Measurements from ENCODE around the gene OR2T4. TPM values are rescaled to one million over a fixed set of nuclear protein-coding genes. Genes with fewer than 3 reads are reported as not detected.

The OR2T4 gene
- total and polyA plus RNA-seq, 2 experiments from 2014 or later = not detected

DNA sequence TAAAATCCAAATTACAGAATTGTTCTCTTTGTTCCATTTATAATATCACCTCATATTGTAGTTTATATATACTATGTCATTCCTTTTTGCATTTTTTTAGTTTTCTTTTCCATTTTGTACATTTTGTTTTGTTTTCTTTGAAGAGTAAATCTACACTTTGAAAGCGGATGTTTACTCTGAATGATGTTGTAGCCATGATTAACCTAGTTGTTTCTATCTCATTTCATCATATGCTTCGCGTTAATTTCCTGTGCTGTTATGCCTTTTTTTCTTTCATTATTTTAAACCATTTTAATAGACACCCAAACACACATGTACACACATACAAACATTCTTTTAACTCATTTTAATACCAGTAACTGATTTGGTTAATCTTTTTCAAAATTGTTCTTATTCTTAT lies 19.4 kb downstream of the OR2T4 start:
- no peak for DNase-seq (ENCODE audit: low read depth in 1 of 2, low spot score in 1 of 2)
- H3K9me3 ChIP-seq (ENCODE audit: low read depth) = no peaks in the 10 kb centered on the region
- no peak overlapping the region for H3K27ac ChIP-seq
- TF ChIP-seq, protein P1, sequence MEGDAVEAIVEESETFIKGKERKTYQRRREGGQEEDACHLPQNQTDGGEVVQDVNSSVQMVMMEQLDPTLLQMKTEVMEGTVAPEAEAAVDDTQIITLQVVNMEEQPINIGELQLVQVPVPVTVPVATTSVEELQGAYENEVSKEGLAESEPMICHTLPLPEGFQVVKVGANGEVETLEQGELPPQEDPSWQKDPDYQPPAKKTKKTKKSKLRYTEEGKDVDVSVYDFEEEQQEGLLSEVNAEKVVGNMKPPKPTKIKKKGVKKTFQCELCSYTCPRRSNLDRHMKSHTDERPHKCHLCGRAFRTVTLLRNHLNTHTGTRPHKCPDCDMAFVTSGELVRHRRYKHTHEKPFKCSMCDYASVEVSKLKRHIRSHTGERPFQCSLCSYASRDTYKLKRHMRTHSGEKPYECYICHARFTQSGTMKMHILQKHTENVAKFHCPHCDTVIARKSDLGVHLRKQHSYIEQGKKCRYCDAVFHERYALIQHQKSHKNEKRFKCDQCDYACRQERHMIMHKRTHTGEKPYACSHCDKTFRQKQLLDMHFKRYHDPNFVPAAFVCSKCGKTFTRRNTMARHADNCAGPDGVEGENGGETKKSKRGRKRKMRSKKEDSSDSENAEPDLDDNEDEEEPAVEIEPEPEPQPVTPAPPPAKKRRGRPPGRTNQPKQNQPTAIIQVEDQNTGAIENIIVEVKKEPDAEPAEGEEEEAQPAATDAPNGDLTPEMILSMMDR (IDR thresholded peaks at IDR 0.05; ENCODE audit: low read depth, low read length) = no peak
- H3K27me3 ChIP-seq = no peaks in the 10 kb centered on the region
- no peak overlapping the region for H3K4me3 ChIP-seq
- no peaks in the 10 kb centered on the region for H3K4me1 ChIP-seq (ENCODE audit: low read depth)
- H3K36me3 ChIP-seq = no peaks in the 10 kb centered on the region

DNA sequence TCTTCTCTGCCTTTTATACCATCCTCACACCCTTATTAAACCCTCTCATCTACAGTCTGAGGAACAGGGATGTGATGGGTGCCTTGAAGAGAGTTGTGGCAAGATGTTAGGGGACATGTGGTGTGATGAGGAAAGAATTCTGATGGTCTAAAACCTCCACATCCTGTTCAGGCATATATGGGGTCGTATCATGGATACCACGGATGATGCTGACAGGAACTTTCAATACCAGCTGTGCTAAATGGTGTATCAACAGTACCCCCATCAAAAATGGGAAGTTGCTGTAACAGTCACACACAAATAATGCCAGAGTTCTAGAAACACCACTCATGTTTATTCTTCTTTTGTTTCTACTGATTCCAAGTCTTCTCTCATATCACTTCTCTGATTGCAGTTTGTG lies 27.0 kb downstream of the OR2T4 start:
- Histone ChIP-seq H3K9me3 (ENCODE audit: low read depth) (no peaks in the 10 kb centered on the region), H3K4me1 (ENCODE audit: low read depth) (no peaks in the 10 kb centered on the region), H3K27ac (no peak overlapping the region), H3K36me3 (no peaks in the 10 kb centered on the region), H3K27me3 (no peaks in the 10 kb centered on the region), H3K4me3 (no peak overlapping the region)
- TF ChIP-seq, protein P1 (IDR thresholded peaks at IDR 0.05; ENCODE audit: low read depth, low read length) = no peak
- no peak for DNase-seq (ENCODE audit: low read depth in 1 of 2, low spot score in 1 of 2)

GRCh38 chr1:248393050-248393449 lies 31.6 kb downstream of the OR2T4 start:
- Histone ChIP-seq H3K27ac (no peak overlapping the region), H3K4me3 (no peak overlapping the region), H3K4me1 (ENCODE audit: low read depth) (no peaks in the 10 kb centered on the region), H3K36me3 (no peaks in the 10 kb centered on the region), H3K9me3 (ENCODE audit: low read depth) (no peaks in the 10 kb centered on the region), H3K27me3 (no peaks in the 10 kb centered on the region)
- TF ChIP-seq, protein P1 (IDR thresholded peaks at IDR 0.05; ENCODE audit: low read depth, low read length) = no peak
- no peak for DNase-seq (ENCODE audit: low read depth in 1 of 2, low spot score in 1 of 2)

DNA sequence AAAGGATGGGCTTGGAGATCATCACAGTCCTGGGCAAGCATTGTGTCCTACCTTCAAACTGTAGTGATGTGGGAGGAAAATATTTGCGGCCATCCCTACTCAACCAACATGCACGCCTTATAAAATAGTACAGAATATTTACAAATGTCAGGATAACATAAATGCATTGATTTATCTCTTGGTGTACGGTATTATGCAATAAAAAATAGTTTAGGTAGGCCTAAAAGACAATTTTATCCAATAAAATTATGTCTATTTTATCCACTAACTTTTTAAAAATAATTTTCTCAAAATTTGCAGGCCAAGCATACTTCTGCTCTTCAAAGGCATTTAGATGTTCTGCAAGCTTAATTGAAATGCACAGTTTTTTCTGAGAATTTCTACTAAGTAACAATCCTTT lies 41.3 kb downstream of the OR2T4 start, which contains the start of gene OR2T1:
TSS of gene OR2T1 (plus strand) at position 301 of the 400 bp plus-strand sequence. CDS start 3,100 bp downstream, outside the sequence.
- TF ChIP-seq, protein P1 (IDR thresholded peaks at IDR 0.05; ENCODE audit: low read depth, low read length) = no peak

DNA sequence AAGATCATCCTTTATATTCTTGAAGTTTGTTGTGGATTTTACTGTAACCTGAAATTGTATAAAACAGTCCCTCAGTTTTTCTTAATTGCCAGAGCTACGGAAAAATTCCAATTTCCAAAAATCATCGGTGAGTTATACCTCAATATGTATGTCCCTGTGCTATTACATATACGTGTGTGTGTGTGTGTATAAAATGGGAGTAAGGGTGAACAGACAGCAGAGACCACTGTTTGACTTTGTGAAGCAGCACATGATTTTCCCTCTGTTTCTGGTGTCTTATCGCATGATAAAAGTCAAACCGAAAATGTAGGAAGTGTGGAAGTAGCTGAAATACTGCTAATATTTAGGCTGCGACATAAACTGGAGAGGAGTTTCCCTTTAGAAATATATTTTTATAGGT lies 42.6 kb downstream of the OR2T4 start:
- no peak overlapping the region for H3K4me3 ChIP-seq
- H3K4me1 ChIP-seq (ENCODE audit: low read depth) = no peaks in the 10 kb centered on the region
- no peak overlapping the region for H3K27ac ChIP-seq
- DNase-seq (ENCODE audit: low read depth in 1 of 2, low spot score in 1 of 2) = no peak
- no peaks in the 10 kb centered on the region for H3K27me3 ChIP-seq
- no peaks in the 10 kb centered on the region for H3K36me3 ChIP-seq
- peaks cover 3% of the 10 kb centered on the region for H3K9me3 ChIP-seq (ENCODE audit: low read depth)
- TF ChIP-seq, protein P1 (IDR thresholded peaks at IDR 0.05; ENCODE audit: low read depth, low read length) = no peak

More for the DNA sequence above, 41.3 kb downstream of the OR2T4 start, which contains the start of gene OR2T1:
- no peak within 1 kb of the TSS for H3K27ac ChIP-seq
- no peaks in the 10 kb centered on the region for H3K36me3 ChIP-seq
- DNase-seq (ENCODE audit: low read depth in 1 of 2, low spot score in 1 of 2) = no peak
- no peaks in the 10 kb centered on the region for H3K27me3 ChIP-seq
- no peak within 1 kb of the TSS for H3K4me3 ChIP-seq
- H3K4me1 ChIP-seq (ENCODE audit: low read depth) = no peaks in the 10 kb centered on the region
- peaks cover 3% of the 10 kb centered on the region for H3K9me3 ChIP-seq (ENCODE audit: low read depth)

All from cardiac muscle cell (in vitro differentiated cells and primary cell).